GM13977 (cell line): ENCODE data around the gene MOK.
"Not testable (repeated sequence)": the region's sequence is repeated elsewhere in the genome, so short reads cannot be mapped to it uniquely, and the experiment has no call there.

Experiments
- DNase-seq: peaks from one replicate; pipeline ENCODE4 v3.0.0; 2012; ENCODE audit warnings: low spot score
- CTCF ChIP-seq: IDR thresholded peaks from 2 replicates; pipeline ENCODE4 v1.5.1; 2012; ENCODE audit warnings: mild to moderate bottlenecking, control low read depth; ENCODE audit not compliant: insufficient read depth; ENCODE audit errors: extremely low read depth, missing control alignments
- in situ Hi-C: fragments of 300-500 bp; cut with MboI; formaldehyde crosslinking; loops from one replicate; pipeline ENCODE4 v1.12.0; 2022; ENCODE audit warnings: low sequenced_read_pairs, low pct_unique_long_range_greater_than_20kb, mixed read lengths, inconsistent platforms; ENCODE audit not compliant: unreplicated experiment

The MOK gene

GRCh38 chr14:102249981-102250380, 55.0 kb downstream of the MOK start:
- TF ChIP-seq CTCF: no peak
- DNase-seq: no peak

GRCh38 chr14:102249041-102249440, 55.9 kb downstream of the MOK start:
- no peak for DNase-seq
- no peak for TF ChIP-seq CTCF
- in situ Hi-C loops: no loop called here

More at GRCh38 chr14:102249981-102250380, 55.0 kb downstream of the MOK start:
- in situ Hi-C loops: no loop called here

- DNase-seq: no peak
- in situ Hi-C loops: no loop called here
- TF ChIP-seq CTCF: no peak
Measured at GRCh38 chr14:102248121-102248520, 56.8 kb downstream of the MOK start.

- in situ Hi-C loops: no loop called here
- TF ChIP-seq CTCF: no peak
Measured at GRCh38 chr14:102246071-102246470, 58.9 kb downstream of the MOK start.

GRCh38 chr14:102243795-102244194, 61.2 kb downstream of the MOK start:
- in situ Hi-C loops, DNase-seq: not testable (repeated sequence)

More at GRCh38 chr14:102246071-102246470, 58.9 kb downstream of the MOK start:
- no peak for DNase-seq

GRCh38 chr14:102241147-102241546, 63.8 kb downstream of the MOK start:
- no peak for DNase-seq
- in situ Hi-C loops: no loop called here
- TF ChIP-seq CTCF: no peak

GRCh38 chr14:102240481-102240880, 64.5 kb downstream of the MOK start:
- in situ Hi-C loops: not testable (repeated sequence)

GRCh38 chr14:102239231-102239630, 65.7 kb downstream of the MOK start:
- in situ Hi-C loops: no loop called here
- TF ChIP-seq CTCF: no peak
- DNase-seq: no peak

More at GRCh38 chr14:102240481-102240880, 64.5 kb downstream of the MOK start:
- not testable (repeated sequence) for DNase-seq
